HG02571 (cell line): ENCODE measurements around the gene PDIA2.
"Not testable (repeated sequence)": the region's sequence is repeated elsewhere in the genome, so short reads cannot be mapped to it uniquely, and the experiment has no call there.

ENCODE experiments used
- ATAC-seq: cut with Tn5 transposase; IDR thresholded peaks from one replicate; pipeline ENCODE4 v1.9.1; 2021; ENCODE audit warnings: mild to moderate bottlenecking, moderate library complexity; ENCODE audit not compliant: unreplicated experiment

The PDIA2 gene

GRCh38 chr16:263182-263774, 19.7 kb upstream of the PDIA2 start:
- no peak for ATAC-seq

DNA sequence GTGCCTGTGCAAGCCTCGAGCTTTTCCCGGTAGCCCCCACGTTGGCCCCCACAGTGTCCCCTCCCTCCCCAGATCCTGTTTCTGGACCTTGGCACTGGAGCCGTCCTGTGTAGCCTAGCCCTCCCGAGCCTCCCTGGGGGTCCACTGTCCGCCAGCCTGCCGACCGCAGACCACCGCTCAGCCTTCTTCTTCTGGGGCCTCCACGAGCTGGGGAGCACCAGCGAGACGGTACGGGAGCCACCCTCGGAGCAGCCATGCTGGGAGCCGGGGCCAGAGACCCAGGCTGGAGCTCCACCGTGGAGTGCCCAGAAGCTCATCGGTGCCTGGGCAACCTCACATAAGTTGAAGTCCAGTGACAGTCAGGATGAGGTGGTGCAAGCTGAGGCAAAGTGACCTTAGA, 19.0 kb upstream of the PDIA2 start:
- ATAC-seq: no peak

- no peak for ATAC-seq
Measured at GRCh38 chr16:264440-264951, 18.5 kb upstream of the PDIA2 start.

DNA sequence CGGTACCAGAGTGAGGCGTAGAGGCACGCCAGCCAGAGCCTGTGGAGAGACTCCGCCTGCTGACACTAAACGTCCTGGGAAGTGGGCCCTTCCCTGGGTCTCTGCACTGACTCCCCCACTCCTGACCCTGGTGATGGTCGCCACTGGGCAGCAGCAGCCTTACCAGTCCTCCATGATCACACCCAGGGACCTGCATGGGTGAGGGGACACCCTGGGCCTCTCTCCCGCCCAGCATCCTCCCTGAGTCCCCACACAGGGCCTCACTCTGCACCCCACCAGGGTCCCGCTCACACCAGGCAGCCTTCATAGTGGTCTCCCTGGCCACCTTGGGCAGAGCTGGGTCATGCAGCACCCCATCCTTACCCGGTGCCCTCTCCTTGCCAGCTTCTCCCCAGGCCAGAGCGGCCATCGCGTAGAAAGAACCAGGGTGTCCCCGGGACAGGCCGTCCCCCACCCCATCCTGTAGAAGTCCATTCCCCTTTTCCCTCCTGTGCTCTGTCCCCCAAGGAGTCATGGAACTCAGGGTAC, 17.9 kb upstream of the PDIA2 start:
- no peak for ATAC-seq

DNA sequence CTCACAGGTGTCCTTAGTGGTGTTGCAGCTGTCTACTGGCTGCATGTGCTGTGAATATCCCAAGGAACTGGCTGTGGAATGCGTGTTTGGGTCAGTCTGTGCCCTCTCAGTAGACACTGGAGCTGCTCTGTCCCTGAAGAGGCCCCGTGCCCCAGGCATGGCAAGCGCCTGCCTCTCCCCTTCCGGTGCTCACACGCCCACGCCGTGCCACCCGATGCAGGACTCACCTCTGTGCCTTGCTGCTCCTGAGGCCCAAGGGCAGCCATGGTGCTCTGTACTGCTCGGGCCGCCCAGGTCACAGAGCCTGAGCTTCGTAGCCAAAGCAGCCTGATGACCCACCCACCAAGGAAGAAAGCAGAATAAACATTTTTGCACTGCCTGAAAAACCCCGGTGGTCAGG, 17.3 kb upstream of the PDIA2 start:
- no peak for ATAC-seq

DNA sequence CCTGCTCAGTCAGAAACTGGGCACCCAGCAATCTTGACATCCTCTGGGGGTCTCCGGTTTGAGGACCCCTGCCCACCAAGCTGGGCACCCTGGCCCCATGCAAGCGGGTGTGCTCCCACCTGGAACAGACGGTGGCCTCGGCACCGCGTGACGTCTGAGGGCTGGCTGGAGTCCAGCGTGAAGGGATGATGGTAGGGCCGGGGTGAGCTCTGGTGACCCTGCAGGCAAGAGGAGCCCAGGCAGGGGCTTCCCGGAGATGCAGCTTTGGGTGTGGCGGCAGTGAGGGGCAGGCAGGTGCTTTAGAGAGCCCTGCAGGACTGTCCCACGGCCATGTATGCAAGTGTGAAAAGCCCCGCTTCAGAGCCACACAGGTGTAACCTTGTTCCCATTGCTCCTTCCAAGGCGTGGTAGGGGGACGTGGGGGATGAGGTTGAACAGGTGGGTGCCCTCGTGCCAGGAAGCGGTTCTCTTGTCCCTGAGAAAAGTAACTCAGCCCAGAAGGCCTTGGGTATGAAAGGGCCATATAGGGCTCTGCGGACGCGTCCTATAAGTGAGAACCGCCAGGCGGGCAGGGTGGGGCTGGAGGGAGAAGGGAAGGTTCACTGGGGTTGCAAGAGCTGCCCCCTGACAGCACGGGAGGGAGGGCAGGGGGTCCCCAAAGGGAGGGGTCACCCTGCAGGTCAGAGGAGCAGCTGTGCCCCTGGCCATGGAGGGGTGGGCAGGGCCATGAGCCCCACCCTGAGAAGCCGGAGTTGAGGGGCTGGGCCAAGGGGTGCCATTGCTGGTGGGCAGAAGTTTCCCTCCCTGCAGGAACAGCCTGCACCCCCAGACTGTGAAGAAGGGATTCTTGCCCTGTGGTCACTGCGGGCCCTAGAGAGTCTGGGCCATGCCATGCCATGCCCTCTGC, 16.5 kb upstream of the PDIA2 start:
- ATAC-seq: no peak

DNA sequence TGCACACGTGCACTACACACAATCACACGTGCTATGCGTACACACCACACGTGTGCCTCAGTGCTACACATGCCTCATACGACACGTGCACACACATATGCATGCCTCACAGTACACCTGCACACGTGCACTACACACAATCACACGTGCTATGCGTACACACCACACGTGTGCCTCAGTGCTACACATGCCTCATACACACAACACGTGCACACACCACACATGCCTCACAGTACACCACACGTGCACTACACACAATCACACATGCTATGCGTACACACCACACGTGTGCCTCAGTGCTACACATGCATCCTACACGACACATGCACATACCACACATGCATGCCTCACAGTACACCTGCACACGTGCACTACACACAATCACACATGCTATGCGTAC, 15.4 kb upstream of the PDIA2 start:
- ATAC-seq: not testable (repeated sequence)

DNA sequence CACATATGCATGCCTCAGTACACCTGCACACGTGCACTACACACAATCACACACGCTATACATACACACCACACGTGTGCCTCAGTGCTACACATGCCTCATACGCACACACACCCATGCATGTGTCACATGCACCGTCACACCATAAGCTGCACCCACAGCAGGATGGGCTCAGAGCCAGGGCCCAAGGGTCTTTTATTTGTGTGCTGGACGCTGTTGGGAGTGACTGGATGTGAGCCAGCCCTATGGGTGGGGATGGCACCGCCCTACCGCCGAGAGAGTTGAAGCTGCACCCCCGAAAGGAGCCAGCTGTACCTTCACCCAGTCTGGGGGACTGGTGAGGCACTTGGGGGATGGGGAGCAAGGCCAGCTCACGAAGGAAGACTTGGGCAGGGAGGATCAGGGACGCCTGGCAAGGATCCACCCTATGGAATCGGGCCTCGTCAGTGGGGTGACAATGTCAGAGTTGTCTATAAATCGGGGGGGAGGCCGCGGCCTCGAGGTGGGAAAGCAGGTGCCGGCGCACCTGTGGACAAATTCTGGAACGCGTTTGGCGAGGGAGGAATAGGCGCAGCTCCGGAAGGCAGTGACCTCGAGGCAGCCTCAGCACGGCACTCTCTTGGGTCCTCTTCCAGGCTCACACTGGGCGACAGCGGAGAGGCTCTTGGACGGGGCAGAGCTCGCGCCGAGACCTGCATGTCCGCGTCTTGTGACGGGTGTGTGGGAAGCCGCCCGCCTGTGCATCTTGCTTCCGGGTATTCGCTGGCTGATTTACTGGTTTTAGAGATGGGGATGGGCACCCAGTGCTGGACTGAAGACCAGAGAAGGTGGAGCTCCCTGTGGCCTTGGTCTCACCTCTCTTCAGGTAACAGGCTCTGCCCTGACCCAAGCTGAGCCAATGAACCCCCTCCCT, 14.6 kb upstream of the PDIA2 start:
- no peak for ATAC-seq

DNA sequence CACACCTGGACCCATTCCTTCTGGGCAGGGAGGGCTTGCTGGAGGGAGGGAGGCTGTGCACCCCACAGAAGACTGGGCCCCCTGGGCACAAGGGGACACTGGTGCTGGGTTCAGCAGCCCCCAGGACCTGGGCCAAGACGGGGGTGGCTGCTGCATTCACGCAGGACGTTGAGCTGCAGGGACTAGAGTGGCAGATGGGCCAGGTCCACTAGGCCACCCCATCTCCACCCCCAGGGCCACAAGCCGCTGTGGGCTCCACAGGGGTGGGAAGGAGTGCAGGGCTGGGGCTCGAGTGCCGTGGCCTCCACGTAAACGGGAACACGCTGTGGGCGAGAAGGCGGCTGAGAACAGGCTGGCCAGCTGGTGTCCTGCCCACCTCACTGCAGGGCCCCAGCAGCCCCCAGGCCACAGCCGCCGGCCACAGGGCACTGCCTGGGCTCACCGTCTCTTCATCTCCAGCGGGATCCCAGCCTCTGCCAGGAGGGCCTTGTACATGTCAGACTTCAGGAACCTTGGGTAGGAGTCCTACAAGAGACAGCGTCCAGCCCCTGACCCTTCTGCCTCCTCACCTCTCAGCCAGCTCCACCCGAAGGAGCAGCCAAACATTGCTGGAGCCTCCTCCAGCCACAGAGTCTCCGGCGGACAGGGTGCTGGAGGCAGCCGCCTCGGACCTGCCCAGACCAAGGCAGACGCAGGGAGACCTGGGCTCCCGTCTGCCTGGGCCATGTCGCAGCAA, 13.7 kb upstream of the PDIA2 start:
- no peak for ATAC-seq

GRCh38 chr16:270381-271255, 12.3 kb upstream of the PDIA2 start:
- no peak for ATAC-seq

DNA sequence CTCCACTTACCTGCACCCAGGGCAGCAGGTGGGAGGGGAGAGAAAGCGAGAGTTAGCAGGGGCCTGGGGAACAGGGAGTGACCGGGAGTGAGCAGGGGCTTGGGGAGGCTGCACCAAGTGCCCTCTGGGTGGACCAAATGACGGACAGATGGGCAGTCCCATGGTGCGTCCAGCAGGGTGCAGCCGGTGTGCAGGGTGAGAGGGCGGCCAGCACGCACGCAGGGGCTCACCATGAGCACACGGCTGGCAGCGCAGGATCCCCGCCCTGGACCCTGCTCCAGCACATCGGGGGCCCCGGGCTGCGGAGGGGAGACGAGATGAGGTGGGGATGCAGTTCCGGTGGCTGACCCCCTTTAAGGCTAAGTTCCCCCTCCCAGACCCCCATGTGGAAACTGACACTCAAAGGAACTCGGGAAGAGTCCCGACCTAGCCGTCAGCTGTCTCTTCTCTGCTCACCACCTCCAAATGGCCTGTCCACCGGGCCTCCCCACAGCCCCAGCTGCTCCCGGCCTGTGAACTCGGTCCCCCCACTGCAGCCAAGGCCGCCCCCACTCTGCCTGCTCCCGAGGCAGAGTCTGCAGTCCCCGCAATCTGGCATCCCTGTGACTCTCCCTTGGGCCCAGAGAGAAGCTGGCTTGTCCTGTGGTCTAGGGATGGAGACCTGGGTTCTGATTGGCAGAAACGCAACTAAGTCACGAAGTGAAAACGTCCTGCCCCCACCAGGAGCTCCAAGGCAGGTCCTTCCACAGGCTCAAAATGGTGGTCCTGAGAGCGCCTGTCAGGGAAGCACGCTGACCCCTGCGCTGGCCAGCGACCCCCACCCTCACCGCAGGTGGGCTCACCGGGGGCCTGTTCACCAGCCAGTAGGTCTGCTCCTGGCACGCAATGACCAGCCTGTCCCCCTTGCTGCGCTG, 10.1 kb upstream of the PDIA2 start:
- ATAC-seq: no peak

DNA sequence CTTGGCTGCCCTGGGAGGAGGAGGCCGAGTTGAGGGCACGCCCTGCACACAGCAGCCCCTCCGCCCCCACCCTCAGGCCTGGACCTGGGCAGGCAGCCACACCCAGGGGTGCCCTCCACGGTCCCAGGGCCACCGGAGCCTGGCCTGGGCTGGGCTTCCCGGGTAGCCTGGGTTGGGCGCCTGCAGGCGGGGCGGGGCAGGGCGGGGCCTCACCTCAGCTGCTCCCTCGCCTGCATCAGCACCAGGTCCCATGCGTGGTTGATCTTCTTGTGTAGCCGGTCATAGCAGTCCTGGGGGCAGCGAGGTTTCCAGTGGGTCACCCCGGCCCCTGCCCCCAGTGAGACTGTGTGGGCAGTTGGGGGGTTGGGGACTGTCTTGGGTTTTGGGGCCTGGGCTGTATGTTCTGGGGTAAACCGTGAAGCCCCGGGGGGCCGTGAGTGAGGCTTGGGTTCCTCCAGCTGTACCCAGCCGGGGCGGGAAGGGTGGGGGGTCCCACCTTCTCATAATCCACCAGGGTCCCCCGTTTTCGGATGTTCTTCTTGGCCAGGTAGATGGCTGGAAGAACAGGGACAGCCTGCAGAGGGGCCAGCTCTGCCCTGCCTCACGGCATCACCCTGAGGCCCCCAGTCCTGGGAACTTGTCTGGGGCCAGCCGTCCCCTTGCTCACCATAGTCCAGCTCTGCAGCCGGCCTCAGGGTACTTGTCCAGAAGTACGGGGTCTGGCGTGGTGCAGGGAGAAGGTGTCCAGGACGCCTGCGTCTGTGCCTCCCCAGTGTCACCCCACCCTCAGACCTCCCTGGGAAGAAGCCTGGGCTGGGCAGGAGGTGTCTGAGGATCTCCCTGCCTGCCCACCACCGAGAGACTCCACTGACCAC, 9.2 kb upstream of the PDIA2 start:
- no peak for ATAC-seq

DNA sequence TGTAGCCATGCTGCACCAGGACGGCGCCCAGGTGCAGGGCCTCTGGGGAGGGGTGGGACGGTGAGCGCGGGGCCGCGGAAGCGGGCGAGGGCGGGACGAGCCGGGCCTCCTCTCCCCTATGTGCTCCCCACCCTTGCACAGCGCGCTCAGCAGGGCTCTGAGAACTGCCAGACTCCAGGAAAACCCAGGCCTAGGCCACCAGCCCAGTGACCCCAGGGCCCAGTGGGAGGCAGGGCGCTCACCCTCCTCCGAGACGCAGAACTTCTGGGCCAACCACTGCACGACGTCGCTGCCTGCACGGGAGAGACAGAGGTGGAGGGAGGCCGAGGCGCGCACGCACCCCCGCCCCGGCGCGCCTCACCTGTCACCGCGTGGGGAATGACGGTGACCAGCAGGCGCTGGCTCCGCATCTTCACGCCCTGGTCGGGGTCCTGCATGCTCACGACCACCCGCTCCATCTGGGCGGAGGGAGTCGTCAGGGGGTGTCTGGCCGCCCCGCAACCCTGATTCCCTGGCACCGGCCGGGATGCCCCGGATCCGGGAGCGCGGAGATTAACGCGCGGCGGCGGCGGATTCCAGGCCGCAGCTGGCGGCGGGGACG, 7.8 kb upstream of the PDIA2 start:
- no peak for ATAC-seq

DNA sequence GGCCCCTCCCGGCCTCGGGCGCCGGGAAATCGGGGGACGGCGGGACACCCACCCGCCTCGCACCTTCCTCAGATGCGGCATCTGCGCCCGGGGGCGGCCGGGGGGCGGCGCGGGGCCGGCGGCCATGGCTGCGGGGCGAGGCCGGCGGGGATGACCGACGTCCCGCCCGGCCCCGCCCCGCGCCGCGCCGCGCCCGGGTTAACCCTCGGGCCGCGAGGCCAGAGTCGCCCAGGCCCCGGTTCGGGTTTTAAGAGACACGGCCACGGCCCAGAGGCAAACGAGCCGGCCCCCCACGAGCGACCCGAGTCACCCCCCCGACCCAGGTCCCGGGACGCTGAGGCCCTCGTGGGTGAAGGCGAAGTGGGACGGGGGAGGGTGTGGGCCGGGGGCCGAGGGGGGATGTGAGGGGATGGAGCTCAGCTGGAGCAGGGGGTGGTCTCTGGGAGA, 7.2 kb upstream of the PDIA2 start, which contains the start of gene RGS11:
Gene RGS11 (minus strand): TSS at position 159 of the 447 bp plus-strand sequence. CDS start 33 bp downstream, at position 126.
- no peak for ATAC-seq

DNA sequence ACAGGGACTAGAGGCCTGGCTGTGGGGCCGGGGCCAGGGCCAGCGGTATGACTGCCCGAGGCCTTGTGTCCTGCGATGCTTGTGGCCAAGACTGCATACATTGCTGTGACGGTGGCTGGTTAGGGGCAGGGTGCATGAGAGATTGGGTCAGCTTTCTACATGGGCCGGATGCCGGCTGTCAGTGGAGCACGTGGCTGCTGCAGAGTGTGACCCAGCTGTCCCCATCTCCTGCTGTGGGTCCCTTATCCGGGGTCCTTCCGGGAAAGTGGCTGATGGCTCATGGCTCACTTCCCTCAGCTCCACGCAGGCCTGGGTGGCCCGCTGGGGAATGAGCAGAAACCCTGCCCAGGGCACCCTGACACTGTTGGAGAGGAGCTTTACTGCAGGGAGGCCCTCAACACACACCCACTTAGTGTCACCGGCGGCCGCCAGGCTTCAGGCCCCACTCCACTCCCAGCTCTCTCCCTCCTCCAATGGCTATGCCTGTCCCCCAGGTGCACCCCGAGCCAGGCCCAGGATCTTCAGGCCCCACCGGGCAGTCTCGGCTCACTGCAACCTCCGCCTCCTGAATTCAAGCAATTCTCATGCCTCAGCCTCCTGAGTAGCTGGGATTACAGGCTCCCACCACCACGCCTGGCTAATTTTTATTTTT, 6.4 kb upstream of the PDIA2 start:
- no peak for ATAC-seq

DNA sequence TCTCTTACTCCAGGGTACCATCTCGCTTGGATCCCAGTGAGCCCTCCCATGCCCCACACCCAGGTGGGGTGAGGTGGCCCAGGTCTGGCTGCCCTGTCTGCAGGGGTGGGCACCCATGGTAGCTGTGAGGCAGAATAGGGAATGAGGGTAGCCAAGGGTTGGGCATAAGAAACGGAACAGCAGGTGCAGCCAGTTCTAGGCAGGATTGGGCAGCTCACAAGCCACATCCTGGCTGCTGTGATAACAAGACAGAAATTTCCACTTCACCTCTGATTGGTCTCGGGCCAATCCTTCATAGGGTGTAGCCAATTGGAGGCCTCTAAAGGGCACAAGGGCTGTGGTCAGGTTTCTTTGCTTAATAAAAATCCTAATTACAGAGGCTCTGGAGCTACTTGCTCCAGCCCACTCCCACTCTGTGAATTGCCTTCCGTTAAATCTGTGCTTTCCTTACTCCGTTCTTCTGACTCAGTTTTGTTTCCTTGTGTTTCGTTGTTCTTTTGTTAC, 4.0 kb upstream of the PDIA2 start:
- ATAC-seq: no peak
